GM21717 (cell line): ENCODE data around the gene CTNND2.
"Not testable (repeated sequence)": the region's sequence is repeated elsewhere in the genome, so short reads cannot be mapped to it uniquely, and the experiment has no call there.

Experiments
- ATAC-seq: cut with Tn5 transposase; IDR thresholded peaks from one replicate; pipeline ENCODE4 v1.9.1; 2021; ENCODE audit warnings: mild to moderate bottlenecking, moderate library complexity; ENCODE audit not compliant: unreplicated experiment

The CTNND2 gene

DNA sequence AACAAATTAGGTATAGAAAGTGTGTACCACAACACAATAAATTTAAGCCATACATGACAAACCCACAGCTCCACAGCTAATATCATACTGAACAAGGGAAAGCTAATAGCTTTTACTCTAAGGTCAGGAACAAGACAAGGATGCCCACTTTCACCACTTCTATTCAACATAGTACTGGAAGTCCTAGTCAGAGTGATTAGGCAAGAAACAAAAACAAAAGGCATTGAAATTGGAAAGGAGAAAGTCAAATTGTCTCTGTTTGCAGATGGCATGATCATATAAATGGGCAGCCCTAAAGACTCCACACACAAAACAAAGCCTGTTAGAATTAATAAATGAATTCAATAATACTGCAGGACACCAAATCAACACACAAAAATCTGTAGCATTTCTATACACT is 548.8 kb downstream of the CTNND2 start:
- no peak for ATAC-seq

DNA sequence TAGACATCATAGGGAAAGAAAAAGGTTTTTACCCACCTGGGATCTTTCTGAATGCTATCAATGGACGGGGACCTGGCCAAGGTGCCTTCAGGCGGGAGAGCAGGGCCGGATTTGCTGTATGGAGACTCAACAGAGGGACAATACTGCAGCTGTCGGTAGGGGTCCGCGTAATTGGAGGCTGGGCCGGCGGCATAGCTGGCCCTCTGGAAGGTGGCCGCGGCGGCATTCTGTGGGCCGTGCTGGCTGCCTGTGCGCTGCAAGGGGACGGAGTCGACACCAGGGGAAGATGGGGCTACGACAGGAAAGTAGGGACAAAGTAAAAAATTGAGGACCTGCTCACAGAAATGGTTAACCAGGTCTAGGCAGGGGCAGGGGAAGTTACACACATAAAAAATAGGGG is 557.9 kb downstream of the CTNND2 start:
- ATAC-seq: no peak

DNA sequence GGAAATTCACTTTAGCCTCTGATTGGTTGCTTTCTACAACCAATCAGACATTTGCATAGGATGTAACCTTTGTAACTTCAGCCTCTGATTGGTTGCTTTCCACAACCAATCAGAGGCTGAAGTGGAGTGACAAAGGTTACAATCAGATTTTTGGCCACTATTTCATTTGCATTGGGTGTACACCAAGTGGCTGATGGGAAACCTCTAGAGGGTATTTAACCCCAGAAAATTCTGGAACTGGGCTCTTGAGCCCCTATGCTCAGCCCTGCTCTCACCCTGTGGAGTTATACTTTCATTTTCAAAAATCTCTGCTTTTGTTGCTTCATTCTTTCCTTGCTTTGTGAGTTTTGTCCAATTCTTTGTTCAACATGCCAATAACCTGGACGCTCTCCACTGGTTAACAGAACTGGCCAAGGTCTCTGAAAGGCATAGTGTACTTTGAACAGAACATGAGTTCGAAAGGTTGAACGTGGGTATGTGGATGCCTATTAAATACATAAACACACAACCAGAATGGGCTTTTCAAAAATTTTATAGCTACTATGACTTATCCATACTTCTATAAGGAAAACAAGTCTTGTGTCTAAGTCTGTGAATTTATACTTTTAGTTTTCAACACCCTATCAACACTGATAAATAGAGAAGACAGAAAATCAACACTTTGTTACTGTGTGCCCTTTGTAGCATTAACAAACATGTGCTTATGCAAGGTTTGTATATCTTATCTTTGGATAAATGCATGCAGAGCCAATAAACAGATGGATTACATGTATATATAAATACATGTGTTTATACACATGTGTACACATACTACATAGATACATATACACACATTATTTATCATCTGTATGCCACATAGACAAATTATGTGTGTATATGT is 568.1 kb downstream of the CTNND2 start:
- no peak for ATAC-seq

DNA sequence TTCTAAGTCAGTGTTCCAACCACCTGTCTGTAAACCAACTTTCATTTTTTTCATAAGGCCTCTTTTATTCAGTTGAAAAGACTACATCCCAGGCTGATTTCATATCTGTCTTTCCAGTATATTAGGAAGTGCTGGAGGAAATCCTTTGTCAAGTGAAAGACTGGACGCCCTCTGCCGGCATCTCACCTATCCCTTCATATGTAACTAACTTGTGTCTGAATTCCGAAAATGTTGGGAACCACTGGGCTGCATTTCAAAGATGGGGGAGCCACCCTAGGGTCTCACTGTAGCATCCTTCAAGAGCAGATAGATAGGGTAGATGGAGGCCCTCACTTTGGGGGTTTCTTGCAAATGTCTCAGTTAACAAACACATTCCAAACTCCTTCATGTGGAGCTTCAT is 569.8 kb downstream of the CTNND2 start:
- ATAC-seq: no peak

DNA sequence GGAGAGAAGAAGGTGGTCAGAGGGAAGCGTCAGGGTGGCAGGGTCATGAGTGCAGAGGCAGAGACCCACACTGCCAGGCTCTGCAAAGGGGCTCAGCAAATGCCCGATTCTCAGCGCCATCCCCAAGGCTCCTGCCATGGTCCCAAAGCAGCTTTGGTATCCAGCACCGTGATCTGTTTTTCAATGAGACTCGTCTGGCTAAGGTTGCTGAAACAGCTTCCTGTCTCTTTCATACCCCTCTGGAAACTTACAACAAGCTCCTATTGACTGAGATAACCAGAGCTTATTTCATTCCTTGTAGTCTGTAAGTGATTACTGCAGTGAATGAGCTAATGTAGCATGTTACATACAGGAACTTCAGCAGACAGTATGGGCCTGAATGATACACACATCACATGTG is 574.6 kb downstream of the CTNND2 start:
- no peak for ATAC-seq

DNA sequence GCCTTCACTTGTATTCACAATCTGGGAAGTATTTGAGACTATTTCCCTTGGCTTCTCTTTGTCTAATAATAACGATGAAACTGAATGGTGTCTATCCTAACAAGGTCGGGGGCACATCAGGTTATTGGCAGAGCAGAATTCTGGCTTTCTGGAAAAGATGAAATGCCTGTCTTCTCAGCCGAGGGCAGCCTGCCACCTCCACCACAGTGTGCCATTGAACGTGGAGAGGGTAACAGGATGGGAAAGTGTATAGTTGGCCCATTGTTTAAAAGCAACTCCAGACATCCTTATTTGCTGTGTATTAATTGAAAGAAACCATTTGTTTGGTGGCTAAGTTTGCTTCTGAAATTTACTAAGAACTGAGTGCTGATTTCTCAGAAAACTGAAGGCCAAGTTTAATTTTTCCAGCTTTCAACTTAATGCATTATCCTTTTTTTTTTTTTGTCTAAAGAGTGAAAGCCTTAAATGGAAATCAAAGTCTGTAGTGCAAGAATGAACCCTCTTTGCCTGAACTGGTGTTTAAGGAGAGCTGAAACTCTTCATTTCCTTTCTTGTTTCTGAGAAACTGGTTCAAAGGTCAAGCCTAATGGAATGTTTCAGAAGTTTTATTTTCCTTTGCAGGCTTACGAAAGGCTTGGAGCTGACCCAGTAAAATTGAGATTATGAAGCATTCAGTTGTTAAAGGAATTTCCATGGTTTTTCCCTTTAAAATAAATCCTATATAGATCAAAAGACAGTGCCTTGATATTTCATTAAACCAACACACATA is 579.5 kb downstream of the CTNND2 start:
- no peak for ATAC-seq

DNA sequence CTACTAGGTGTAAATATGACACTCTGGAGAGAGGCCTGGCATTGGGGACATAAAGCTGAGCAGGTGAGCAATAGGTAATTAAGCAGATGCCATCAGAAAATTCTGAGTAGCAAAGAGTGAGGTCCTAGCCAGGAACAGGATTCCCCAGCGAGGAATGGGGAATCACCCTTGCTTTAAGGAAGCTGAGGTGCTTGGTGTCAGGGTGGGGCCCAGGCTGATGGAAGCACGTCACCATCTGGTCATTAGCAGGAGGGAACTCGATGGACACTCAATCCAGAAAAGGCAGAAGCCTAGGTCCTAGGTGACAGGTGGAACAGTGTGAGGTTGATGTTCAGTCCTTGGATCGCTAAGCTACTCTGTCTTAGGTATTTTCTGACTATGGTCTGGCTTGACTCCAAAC is 580.5 kb downstream of the CTNND2 start:
- ATAC-seq: no peak

DNA sequence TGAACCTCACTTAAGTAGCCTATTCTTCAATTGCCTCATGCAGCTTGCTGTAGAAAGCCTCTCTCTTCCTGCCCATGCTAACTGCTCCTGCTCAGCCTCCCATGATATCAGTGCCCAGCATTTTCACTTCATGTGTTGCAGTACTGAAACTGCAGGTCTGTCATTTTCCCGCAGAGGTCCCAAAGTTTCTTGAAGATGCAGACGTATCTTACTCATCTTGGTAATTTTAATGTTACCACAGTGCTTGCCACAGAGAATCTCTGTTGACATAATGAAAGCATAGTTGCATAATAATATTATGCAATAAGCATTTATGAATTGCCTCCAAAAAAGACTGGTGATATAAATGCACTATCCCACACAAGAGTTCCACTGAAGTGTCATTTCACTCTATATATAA is 582.1 kb downstream of the CTNND2 start:
- peak; percentile 60 for ATAC-seq

DNA sequence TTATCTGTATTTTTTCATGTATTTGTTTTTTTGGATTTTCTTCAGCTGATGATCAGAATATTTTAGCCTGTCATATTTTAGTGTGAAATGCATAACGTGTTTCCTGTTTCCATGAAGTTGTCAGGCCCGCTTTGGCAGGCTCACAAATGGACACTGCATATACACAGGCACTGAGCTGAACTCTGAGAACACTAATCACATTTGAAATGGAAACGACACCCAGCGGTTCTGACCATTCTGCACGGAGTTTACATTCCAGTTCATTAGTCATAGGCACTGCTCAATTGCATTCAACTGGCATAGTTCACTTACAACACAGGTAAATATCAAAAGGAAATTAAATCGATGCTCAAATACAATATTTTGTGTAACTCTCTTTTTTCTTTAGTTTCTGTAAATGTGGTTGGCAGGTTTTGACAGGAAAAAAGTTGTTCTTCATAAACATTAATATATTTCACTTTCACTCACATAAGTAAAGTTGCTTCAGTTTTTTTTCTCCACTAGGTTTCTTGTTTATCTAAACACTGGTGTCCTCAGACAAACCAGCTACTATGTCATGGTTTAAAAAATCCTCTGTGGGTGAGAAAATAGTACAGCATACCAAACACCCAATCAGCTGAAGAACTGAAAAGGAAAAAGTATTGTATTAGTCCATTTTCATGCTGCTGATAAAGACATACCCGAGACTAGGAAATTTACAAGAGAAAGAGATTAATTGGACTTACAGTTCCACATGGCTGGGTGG is 584.2 kb downstream of the CTNND2 start:
- ATAC-seq: no peak

DNA sequence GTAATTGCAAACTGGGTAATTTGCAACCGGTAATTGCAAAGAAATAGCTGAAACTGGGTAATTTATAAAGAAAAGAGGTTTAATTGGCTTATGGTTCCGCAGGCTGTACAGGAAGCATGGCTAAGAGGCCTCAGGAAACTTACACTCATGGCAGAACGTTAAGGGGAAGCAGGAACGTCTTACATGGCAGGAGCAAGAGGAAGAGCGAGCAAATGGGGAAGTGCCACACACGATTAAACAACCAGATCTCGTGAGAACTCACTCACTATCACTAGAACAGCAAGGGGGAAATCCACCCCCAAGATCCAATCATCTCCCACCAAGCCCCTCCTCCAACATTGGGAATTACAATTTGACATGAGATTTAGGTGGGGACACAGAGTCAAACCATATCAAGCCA is 590.6 kb downstream of the CTNND2 start:
- not testable (repeated sequence) for ATAC-seq

DNA sequence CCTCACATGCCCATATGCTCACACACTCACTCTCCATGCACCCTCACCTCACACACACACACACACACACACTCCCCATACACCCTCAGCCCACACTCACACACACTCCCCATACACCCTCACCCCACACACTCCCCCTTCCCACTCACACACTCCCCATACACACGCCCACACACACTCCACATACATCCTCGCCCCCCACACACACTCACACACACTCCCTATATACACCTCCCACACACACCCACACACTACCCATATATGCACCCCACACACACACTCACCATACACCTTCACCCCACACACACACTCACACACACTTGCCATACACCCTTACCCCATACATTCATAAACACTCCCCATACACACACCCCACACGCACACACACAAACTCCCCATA is 592.5 kb downstream of the CTNND2 start:
- no peak for ATAC-seq

DNA sequence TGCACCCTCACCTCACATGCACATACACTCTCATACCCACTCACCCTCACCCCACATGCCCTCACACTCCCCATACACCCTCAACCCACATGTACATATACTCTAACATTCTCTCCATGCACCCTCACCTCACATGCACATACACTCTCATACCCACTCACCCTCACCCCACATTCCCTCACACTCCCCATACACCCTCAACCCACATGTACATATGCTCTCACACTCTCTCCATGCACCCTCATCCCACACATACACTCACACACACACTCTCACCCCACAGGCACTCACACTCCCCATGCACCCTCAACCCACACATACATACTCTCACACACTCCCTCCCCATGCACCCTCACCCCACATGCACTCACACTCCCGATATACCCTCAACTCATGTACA is 593.0 kb downstream of the CTNND2 start:
- no peak for ATAC-seq

DNA sequence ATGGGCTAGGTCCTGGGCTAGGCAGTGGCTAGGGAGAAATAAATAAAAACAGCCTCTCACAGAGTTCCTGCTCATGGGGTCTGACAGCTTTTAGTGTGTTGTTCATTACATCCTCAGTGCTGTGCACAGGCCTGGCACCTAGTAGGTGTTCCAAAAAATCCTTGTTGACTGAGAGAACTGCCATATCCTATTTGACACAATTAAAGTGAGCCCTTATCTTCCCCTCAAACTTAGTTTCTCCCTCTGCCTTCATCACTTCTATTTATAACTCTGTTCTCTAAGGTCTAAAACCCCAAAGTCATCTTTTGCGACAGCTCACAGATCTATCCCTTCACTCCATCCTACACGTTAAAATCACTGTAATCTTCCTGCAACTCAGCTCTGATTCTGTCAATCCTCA is 594.1 kb downstream of the CTNND2 start:
- ATAC-seq: no peak

DNA sequence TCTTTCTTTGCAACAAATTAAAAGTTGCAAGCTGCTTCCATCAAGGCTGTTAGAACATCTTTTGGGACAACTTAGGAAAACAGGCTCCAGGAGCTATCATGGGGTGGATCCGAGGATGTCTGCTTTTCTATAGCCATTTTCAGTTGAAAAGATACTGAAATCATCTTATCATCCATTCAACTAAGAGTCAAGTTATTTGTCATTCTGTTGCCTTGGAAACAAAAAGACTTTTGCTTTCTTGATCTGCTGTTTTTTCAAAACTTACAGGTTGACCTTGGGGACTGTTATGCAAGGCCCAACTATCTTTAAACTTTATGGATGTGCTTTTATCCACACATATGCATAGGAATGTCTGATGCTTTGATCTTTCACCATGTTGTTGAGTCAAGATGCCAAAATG is 597.9 kb downstream of the CTNND2 start:
- no peak for ATAC-seq

DNA sequence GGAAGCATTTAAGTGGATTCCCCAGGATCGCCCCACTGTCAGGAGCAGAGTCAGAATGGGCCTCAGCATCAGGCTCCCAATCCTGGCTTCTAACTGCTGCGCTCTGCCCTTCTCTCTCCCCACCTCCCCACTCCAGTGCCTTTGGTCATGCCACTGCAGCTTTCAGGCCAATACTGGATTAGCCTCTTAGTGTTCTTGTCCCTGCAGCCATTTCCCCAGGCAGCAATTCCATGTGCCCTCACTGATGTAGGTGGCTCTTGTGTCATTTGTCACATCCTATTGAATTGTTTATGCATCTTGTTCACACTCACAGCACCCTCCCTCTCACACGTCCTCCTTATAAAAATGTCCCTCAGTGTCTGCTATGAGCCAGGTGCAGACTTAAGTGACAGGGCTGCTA is 599.0 kb downstream of the CTNND2 start:
- no peak for ATAC-seq

DNA sequence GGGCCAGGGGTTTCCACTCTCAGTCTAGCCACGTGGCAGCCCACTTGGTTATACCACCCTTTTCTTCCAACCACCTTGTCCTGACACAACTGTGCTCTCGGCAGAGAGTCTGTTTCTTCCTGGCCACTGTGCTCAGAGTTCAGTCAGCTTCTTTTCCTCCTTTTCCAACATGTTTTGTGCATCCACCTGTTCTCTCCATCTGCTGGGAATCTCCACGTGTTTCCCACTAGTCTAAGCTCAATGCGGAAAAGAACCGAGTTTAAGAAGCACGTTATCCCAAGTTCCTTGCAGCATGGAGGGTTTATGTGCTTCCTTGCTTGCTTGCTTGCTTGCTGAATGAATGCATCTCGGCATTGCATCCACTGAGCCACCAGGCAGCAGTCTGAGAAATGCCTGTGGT is 599.6 kb downstream of the CTNND2 start:
- no peak for ATAC-seq

DNA sequence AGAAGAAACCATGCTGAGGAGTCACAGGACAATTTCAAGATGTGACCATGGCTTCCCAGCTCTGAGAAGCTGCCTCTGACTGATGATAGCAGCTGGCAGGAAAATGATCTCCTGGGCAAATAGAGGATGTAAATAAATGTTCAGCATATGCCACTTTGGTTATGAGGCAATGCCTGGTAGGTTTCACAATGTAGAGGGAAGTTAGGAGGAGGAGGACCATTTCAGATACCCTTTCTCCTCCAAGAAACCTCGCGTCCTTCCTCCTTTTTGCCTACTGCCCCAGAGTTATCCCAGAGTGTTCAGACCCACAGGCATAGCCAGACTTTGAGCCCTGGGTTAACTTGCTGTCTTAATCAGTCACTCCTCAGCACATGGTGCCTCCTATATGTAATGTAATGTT is 601.6 kb downstream of the CTNND2 start:
- no peak for ATAC-seq

DNA sequence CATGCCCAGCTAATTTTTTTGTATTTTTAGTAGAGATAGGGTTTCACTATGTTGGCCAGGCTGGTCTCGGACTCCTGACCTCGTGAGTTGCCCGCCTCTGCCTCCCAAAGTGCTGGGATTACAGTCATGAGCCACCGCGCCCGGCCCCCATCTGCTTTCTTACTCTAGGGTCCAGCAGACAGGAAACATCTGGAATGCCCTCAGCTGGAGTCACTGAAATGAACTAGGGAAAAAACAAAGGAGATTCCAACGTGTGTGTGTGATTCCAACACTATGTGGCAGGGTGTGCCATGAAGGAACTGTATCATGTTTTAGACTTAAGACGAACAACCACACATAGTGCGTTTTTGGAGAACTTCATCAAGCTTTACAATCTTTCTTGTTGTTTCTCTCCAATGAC is 603.1 kb downstream of the CTNND2 start:
- no peak for ATAC-seq

DNA sequence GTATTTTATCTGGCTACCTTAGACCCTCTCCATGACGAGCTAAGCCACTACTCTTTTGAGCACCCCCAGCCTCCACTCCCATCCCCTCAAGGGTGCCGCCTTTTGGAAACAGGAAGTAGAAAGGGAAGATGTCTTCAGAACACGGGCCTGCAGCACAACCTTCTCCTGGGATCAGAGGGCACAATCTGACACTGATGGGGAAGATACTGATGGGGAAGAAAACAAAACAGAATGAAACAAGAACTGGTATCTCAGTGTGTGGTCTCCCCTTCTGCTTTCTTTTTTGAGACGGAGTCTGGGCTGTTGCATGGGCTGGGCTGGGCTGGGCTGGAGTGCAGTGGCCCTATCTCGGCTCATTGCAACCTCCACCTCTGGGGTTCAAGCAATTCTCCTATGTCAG is 603.5 kb downstream of the CTNND2 start:
- ATAC-seq: no peak

DNA sequence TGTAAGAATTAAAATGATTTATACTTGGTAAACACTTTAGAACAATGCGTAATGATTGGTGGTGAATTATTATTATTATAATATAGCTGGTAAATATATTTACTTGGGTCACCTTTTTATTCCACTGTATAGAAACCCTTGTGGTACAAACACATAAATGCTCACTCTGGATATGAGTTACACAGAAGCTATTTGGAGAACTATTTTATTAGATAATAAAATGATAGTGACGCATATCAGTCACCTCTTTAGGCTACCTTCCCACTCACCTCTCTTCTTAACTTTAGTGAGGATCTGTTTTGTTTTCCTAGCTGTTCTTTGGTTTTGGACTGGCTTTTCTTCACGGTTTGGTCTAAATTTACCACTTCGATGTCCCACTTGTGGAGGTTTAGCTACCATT is 605.4 kb downstream of the CTNND2 start:
- ATAC-seq: no peak

DNA sequence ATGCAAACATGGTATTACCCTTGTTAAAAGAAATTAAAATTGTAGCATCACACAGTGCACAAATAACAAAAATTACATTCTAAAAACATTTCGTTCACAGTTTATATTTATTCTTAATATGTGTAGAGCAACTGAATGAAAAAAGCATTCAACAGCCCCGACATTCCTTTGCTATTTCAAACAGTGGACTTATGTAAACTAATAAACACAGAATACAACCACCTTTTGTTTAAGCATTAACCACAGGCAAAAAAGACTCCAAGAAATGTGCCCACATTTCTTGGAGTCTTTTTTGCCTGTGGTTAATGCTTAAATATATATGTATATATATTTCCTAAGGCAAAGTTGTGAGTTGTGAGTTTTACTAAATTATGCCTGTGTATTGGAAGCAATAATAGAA is 610.7 kb downstream of the CTNND2 start:
- ATAC-seq: no peak
